GM12878 (cell line): ENCODE data around the gene ATCAY.

Experiments used
- BACH1 ChIP-seq: fragments of 450-650 bp; IDR thresholded peaks from 2 replicates; pipeline ENCODE4 v1.6.1; 2017; ENCODE audit warnings: mild to moderate bottlenecking, borderline replicate concordance
- CBX5 ChIP-seq: sonication (generic); IDR thresholded peaks from 2 replicates; pipeline ENCODE4 v1.6.1; 2016; ENCODE audit warnings: low read depth, moderate library complexity, mild to moderate bottlenecking, inconsistent platforms
- CREM ChIP-seq: IDR thresholded peaks from 2 replicates; pipeline ENCODE4 v1.6.1; 2014; ENCODE audit warnings: antibody characterized with exemption, low read depth
- FOXM1 ChIP-seq: IDR thresholded peaks from 2 replicates; pipeline ENCODE4 v1.6.1; 2012; ENCODE audit warnings: low read depth, mild to moderate bottlenecking, inconsistent platforms, low read length, moderate library complexity
- IRF4 ChIP-seq: IDR thresholded peaks from 2 replicates; pipeline ENCODE4 v1.6.1; 2011; ENCODE audit warnings: low read depth, low read length
- POLR2A ChIP-seq: IDR thresholded peaks from 2 replicates; pipeline ENCODE4 v1.6.1; 2011; ENCODE audit warnings: low read depth, mild to moderate bottlenecking, low read length
- RAD21 ChIP-seq: IDR thresholded peaks from 2 replicates; pipeline ENCODE4 v1.6.1; 2011; ENCODE audit warnings: mild to moderate bottlenecking, low read depth, low read length, moderate library complexity; ENCODE audit not compliant: insufficient read depth
- RBBP5 ChIP-seq: fragments of 200-600 bp; sonication (generic); conservative IDR thresholded peaks from 2 replicates; pipeline ENCODE4 v1.6.1; 2016
- RFX5 ChIP-seq: IDR thresholded peaks from 2 replicates; pipeline ENCODE4 v1.6.1; 2011; ENCODE audit warnings: low read depth, low read length, improper control_type of control experiment
- TAF1 ChIP-seq: IDR thresholded peaks from 2 replicates; pipeline ENCODE4 v1.6.1; 2011; ENCODE audit warnings: mild to moderate bottlenecking, low read depth, low read length, borderline replicate concordance
- TCF3 ChIP-seq: IDR thresholded peaks from 2 replicates; pipeline ENCODE4 v1.6.1; 2012; ENCODE audit warnings: low read depth, mild to moderate bottlenecking, low read length, borderline replicate concordance; ENCODE audit not compliant: insufficient read depth
- TF ChIP-seq, protein P1 (sequence below), 3 experiments: IDR thresholded peaks in 2 of 3; conservative IDR thresholded peaks in 1 of 3; 2 replicates each; pipeline ENCODE4 v1.5.1; 2011; ENCODE audit warnings: low read depth in 3 of 3, low read length in 3 of 3, mild to moderate bottlenecking in 3 of 3, control low read depth in 2 of 3, moderate library complexity in 2 of 3, inconsistent platforms in 1 of 3, mixed read lengths in 1 of 3; ENCODE audit not compliant: control insufficient read depth in 2 of 3, insufficient read depth in 1 of 3; ENCODE audit errors: extremely low read depth in 1 of 3
- TF ChIP-seq, protein P2 (sequence below): IDR thresholded peaks from 2 replicates; pipeline ENCODE4 v1.6.1; 2011; ENCODE audit warnings: borderline replicate concordance, low read depth, mild to moderate bottlenecking, moderate library complexity, mixed read lengths, low read length; ENCODE audit not compliant: insufficient read depth; ENCODE audit errors: extremely low read length
- TF ChIP-seq, protein P3 (sequence below): IDR thresholded peaks from 2 replicates; pipeline ENCODE4 v1.6.1; 2012; ENCODE audit warnings: low read length, inconsistent platforms

DNA sequence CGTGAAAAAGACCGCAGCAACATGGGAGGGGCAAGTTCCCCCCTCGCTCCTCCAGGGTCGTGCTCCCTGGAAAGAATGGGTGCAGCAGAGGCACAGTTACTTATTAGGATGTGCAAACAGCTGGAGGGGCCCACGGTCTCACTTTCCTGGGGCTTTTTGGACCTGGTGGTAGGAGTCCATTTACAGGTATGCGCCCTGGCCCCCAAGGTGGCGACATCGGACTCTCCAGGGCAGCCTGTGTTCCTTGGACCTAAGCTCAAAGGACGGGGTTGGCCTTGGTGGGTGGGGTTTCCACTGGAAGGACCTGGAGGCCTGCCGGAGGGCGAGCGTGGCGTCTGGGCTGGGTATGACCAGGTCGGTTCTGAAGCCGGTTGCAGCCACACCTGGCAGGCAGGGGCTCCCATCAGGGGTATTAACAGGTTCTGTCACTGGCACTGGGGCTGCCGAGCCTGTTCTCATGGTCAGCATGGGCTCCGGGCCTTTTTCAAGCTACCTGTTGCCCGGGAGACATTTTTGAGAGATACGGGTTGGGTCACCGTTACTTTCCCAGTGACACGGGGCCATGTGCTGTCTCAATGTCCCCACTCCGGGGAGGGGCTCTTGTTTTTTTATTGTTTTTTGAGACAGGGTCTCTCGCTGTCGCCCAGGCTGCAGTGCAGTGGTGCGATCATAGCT, 17.5 kb upstream of the ATCAY start:
- TF ChIP-seq, protein P1, sequence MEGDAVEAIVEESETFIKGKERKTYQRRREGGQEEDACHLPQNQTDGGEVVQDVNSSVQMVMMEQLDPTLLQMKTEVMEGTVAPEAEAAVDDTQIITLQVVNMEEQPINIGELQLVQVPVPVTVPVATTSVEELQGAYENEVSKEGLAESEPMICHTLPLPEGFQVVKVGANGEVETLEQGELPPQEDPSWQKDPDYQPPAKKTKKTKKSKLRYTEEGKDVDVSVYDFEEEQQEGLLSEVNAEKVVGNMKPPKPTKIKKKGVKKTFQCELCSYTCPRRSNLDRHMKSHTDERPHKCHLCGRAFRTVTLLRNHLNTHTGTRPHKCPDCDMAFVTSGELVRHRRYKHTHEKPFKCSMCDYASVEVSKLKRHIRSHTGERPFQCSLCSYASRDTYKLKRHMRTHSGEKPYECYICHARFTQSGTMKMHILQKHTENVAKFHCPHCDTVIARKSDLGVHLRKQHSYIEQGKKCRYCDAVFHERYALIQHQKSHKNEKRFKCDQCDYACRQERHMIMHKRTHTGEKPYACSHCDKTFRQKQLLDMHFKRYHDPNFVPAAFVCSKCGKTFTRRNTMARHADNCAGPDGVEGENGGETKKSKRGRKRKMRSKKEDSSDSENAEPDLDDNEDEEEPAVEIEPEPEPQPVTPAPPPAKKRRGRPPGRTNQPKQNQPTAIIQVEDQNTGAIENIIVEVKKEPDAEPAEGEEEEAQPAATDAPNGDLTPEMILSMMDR (IDR thresholded peaks at IDR 0.05 in 2 of 3, conservative IDR thresholded peaks at IDR 0.05 in 1 of 3; ENCODE audit: control insufficient read depth in 2 of 3, extremely low read depth in 1 of 3, insufficient read depth in 1 of 3, low read depth in 3 of 3, low read length in 3 of 3): no peak
- TF ChIP-seq, protein P2, sequence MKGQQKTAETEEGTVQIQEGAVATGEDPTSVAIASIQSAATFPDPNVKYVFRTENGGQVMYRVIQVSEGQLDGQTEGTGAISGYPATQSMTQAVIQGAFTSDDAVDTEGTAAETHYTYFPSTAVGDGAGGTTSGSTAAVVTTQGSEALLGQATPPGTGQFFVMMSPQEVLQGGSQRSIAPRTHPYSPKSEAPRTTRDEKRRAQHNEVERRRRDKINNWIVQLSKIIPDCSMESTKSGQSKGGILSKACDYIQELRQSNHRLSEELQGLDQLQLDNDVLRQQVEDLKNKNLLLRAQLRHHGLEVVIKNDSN: no peak
- no peak for TF ChIP-seq FOXM1
- no peak for TF ChIP-seq BACH1
- TF ChIP-seq POLR2A: no peak
- TF ChIP-seq RFX5: no peak
- TF ChIP-seq, protein P3, sequence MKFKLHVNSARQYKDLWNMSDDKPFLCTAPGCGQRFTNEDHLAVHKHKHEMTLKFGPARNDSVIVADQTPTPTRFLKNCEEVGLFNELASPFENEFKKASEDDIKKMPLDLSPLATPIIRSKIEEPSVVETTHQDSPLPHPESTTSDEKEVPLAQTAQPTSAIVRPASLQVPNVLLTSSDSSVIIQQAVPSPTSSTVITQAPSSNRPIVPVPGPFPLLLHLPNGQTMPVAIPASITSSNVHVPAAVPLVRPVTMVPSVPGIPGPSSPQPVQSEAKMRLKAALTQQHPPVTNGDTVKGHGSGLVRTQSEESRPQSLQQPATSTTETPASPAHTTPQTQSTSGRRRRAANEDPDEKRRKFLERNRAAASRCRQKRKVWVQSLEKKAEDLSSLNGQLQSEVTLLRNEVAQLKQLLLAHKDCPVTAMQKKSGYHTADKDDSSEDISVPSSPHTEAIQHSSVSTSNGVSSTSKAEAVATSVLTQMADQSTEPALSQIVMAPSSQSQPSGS: no peak
- no peak for TF ChIP-seq IRF4
- TF ChIP-seq TCF3: no peak
- TF ChIP-seq TAF1: no peak
- no peak for TF ChIP-seq RBBP5
- no peak for TF ChIP-seq CREM
- TF ChIP-seq CBX5: no peak
- TF ChIP-seq RAD21: no peak
